Brain pericyte (primary cell): Measurements from ENCODE around the gene PRKCA.

Experiments
- DNase-seq: peaks from one replicate; pipeline ENCODE4 v3.0.0-alpha.2; 2012; ENCODE audit warnings: low read depth, low spot score

The PRKCA gene

DNA sequence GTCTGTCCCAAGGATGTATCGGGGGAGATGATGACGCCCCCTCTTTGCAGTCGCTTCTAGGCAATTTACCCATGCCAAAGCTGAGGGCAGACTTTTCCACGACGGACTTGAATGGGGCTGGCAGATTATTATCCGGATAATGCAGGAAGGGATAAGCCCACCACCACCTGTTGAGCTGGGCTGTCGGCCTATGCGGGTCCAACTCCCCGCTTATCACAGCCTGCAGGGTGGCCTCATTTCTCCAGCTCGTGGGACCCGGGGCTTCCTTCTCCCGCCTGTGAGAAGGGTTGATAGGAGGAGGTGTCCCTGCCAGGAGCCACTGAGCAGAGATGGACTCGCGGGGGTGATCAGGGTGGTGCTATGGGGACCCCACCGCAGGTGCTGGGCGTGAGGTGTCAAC is 533.1 kb downstream of the PRKCA start:
- no peak for DNase-seq

DNA sequence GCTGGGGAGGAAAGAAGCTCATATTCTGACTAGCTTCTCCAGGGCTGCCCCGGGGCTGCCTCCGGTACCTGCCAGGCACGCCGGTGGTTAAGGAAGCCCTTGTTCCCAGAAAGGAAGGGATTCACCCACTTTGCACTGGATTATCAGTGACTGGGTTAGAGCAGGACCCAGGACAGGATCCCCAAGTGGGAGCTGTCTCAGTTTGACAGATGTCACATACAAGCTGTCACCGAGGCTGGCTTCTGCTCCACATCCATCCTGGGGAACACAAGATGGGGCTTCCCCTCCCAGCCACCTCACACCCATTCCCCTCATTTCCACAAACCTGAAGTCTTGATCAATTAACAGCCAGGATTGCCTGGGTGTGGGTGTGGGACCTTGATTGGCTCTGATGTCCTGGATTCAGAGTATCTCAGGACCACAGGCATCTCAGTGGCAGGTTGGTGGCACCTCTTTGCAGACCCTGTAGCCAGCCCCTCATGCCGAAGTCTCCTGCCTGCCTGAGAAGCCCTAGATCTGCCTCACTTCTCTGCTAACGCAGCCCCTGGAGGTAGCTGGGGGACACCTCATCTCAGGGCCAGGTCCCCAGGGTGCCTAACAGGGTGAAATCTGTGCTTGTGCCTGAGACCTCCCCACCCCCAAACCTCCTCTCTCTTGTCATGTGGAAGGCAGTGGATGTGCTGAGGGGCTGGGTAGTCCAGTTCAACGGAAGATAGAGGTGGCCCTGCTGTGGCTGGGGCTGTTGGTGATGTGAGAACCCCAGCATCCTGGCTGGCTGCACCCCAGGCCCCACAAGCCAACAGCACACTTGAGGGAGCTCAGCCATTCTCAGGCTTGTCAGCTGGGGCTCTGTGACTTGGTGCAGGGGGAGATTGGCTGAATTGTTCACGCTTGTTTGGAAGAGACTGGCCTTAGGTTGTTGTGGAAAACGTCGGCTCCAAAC is 533.9 kb downstream of the PRKCA start:
- DNase-seq: no peak

DNA sequence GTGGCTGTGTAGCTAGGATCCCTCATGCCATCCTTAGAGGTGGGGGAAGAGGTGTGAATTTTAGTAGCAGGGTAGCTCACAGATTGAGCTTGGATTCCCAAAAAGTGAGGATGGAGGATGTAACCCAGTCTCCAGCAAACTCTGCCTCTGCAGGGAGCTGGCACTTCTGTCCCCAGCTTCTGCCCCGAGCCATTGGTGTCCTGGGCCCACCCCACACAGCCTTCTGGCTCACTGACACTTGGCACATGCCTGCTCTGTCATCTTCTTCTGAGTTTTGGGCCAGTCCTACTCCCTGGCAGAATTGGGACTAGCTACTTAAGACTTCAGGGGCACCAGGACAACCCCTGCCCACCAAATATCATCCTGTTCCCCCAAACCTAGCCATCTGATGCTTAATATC is 534.8 kb downstream of the PRKCA start:
- no peak for DNase-seq

DNA sequence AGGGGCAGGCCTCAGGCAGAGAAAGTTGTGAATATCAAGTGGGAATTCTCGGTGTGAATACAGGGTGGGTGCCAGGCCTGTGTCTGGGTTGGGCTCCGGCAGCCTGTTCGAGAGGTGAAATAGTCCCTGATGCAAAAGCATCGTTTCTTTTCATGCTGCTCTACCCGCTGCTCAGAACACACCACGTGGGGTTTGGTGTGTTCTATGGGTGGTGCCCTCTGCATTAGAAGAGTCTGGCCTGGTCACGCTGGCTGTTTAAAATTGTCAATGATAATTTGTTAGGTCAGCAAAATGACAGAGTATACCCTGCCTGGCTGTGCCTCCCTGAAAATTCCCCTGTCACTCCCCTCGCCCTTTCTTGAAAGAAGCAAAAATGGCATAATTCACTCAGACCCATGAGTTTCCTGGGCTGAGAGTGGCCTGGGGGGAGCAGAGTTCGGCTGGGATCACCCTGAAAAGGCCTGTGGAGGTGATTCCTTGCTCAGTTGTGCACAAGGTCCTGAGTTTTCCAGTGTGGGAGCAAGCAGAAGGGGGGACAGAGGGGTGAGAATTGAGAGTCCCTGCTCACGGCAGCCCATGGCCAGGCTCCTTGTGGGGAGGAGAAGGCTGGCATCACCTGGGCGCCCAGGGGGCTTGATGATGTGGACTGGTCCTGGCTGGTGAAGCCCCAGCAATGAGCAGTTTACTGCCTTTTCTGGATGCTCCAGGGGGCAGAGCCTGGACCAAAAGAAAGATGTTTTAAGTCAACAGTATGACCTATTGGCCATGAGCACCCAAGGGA is 535.7 kb downstream of the PRKCA start:
- DNase-seq: no peak

DNA sequence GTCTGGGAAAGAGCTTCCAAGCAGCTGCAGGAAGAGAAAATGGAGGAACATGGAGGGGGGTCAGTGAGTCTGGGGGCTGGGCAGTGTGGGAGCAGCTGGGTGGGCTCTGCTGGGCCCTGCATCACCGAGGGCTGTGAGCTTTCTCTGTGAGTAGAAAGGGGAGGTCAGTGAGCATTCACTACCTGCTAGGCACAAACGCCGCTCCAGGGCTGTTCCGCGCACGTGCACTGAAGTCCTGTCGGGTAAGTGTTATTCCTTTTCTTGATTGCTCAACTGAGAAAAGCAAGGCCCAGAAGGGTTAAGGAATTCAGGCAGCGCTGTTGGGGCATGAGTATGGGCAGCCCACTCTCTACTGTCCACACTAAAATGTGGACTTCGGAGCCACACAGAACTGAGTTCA is 537.2 kb downstream of the PRKCA start:
- no peak for DNase-seq

DNA sequence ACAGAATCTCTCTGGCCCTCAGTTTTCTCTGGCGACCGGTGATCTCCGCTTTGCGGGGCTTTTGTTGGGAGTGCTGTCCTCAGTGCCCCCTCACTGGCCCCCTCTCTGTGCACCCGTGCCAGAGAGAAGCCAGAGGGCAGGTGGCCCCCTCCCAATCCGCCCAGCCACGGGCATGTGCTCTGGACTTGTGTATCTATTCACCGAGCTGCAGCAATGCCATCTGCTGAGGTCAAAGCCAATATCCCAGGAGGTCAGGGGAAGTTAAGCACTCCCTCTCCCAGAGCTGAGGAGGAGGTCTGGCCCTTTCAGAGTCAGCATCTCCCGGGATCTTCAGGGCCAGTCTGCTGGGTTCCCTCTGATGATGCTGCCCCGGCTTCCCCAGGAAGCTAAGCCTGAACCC is 537.6 kb downstream of the PRKCA start:
- no peak for DNase-seq

DNA sequence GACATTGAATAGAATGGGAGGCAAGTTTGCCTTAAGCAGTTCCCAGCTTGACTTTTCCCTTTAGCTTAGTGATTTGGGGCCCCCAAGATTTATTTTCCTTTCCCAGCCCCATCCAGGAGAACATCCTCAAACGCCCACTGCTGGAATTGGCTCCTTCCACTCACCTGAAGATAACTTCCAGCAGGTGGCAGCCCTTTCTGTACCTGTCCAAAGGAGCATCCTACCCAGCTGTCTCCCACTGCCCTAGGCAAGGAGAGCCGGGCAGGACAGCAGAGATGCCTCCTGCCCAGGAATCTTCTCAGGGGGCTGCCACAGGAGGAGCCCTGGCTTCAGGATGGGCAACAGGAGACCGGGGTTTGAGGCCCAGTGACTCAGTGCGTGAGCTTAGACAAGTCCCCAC is 538.9 kb downstream of the PRKCA start:
- DNase-seq: no peak

DNA sequence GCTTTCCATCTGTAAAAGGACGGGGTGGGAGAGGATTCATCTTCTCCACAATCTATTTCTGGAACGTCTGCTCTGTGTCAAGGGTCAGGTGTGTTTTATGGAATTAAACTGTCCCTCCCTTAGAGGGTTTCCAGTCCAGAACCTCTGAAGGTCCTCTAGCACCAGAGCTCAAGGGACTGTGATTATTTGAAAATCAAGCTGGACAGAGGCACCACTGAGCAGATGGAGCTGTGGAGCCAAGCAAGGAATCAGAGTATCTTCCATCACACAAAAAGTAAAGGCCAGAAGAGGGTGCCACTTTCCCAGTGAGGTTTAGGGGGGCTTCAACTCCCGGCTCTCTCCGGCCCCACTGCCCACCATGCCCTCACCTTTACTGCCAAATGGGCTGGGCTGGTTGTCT is 539.3 kb downstream of the PRKCA start:
- DNase-seq: no peak

DNA sequence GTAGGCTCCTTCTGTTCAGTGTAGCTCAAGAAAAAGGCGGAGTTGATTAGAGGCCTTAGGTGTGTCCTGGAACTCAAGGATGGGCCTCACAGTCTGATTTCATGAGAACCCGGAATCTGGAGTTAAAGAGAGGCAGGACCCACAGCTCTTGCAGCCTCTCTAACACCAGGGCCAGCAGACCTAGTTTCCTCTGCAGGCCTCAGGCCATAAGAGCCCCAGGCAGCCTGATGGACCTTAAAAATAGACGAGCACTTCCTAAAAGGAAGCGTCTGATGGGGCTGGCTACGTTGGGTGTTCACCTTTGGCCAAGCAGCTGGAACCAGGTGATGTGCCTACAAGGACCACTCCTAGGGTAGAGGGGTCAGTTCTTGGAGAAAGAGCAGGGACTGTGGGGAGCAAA is 540.1 kb downstream of the PRKCA start:
- no peak for DNase-seq

DNA sequence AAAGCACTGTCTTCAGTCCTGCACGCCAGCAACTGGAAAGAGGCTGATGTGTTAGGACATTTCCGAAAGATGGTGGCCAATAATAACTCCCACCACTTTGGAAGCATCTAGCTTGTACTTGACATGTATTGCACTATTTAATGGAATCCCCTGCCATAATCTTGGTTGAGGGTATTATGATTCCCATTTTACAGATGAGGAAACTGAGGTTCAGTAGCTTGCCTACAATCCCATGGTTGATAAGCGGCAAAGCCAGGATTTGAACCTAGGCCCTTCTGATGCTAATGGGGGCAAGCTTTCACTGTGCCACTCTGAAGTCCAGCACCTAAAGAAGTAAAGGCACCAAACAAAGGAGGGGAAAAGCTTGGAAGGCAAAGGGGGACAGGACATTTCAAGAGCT is 540.5 kb downstream of the PRKCA start:
- no peak for DNase-seq

DNA sequence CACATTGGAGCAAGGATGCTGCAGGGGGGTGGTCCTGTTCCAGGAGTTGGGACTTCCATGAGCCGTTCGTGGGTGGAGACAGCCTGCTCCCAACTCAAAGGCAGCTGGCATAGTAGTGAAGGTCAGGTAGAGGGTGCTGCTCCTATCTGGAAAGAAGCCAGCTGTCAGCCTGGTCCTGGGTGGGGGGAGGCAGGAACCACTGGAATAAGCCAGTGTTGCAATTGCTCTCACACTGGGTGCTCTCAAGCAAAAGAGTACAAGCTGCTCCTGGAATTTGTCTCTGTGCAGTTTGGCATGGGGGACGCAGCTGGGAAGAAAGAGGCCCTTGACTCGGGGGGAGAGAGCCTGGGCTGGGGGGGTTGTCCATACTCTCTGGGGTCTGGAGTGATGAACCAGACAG is 541.2 kb downstream of the PRKCA start:
- no peak for DNase-seq

DNA sequence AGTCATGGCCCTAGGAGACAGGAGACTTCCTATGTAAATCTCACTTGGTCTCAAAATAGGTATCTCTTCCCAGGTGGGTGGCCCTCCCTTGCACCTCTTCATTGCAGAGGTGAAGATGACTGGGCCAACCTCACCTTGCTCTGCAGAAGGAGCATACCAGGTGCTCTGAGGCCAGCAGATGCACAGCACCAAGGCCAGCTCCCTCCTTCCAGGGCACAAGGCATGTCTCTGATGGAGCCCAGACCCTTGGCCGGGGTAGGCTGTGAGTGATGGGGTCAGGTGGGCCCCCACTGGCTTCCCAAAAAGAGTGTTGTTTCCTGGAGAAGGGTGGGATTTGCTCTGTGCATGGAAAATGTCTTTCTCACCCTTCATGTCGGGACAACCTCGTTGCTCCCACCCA is 545.3 kb downstream of the PRKCA start:
- DNase-seq: no peak

DNA sequence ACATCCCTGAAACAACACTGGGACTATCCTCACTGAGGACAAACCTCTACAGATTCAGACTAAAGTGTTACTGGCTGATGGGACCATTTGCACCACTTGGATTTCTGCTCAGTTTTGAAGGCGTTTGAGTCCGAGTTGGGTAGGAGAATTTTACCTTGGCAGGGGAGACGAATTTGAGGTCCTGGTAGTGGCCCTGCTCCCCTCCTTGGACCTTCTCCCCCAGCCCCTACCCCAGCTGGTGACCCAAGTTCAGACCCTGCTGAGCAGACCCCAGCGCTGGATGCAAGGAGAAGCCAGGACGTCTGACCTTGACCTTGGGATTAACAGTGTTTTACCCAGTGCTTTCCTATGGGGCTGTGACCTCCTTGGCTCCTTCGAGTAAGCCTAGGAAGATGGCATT is 546.1 kb downstream of the PRKCA start:
- no peak for DNase-seq

DNA sequence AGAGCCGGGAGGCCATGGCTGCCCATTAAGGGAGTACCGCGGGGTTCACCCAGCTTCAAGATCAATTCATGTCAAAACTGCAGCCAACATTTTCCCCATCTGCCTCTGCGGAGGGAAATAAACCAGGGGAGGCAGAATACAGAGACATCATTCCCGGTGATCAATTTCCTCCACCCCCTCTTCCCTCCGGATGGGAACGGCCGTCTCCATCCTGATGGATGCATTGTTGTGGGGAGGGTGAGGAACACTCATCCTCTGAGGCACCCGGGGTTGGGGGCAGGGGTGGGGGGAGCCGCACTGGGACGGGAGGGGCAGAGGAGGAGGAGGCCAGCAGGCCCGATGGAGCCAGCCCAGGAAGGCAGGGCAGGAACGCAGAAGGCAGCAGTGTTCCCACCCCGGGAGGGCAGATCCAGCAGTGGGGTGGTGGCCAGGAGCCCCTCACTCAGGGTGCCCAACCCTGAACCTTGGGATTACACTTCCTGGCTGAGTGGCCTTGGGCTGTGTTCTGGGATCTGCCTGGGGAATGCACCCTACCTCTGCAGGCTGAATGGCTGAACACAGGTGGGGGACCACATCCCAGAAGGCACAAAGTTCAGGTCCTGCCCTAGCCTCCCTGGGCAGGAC is 546.7 kb downstream of the PRKCA start:
- no peak for DNase-seq

DNA sequence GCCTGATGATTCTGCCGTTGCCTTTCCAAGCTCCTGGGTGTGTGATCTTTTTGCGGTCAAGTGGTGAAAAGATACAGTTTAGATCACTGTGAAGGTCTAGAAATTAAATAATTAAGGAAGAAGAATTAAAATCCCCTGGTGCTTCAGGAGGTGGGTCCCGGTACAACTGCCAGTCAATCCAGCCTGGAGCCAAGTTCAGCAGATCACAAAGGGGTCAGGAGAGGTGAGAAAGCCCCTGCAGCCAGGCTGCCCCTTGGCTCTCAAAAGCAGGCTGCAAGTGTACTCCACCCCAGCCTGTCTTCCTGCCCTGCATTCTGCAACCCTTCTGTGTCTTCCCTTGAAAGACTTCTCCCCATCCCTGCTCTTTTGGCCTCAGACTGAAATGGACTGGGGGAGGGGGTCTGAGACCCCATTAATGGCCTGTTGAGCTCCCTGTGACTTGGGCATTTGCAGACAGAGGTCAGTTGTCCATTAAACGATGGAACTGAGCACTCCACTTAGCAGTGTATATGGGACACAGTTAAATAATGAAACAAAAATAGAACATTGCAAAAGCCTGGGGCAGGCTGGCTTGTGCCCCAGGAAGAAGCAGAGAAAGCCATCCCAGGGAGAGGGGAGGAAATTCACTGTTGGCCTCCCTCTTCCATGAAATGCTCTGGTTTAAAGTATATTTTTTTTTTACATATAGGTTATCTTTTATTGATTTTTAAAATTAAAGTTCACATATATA is 547.6 kb downstream of the PRKCA start:
- no peak for DNase-seq

DNA sequence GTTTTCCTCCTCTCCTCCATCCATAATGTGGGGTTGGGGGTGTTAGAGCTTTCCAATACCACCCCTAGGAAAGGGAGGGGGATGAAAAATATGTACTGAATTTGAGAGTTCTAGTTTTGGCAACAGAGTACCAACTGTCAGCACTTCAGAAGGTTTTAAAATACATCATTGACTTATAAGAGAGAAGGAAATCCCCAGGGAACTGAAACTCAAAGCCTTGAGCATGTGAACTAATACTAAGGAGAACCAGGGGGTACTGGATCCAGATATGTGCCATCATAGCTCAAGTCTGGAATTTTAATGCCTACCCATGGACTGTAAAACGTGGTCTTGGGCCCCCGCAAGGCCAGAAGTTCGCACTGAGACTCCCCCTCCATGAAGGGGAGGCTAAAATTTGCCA is 548.3 kb downstream of the PRKCA start:
- no peak for DNase-seq

DNA sequence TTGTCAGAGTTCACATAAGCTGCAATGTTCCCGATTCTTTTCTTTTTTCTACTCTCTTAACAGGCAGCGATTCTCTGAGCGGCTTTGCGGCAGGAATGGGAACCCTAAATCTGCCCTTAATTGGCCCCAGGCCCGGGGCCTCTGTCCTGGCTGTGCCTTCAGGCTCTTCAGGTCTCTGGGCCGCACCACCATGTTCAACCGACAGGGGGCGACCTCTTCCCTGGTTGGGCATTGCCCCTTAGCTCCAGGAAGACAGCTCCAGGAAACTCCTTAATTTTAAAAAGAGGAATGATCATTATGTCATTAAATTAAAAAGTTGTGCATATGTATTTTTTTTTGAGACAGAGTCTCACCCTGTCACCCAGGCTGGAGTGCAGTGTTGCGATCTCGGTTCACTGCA is 552.8 kb downstream of the PRKCA start:
- no peak for DNase-seq

DNA sequence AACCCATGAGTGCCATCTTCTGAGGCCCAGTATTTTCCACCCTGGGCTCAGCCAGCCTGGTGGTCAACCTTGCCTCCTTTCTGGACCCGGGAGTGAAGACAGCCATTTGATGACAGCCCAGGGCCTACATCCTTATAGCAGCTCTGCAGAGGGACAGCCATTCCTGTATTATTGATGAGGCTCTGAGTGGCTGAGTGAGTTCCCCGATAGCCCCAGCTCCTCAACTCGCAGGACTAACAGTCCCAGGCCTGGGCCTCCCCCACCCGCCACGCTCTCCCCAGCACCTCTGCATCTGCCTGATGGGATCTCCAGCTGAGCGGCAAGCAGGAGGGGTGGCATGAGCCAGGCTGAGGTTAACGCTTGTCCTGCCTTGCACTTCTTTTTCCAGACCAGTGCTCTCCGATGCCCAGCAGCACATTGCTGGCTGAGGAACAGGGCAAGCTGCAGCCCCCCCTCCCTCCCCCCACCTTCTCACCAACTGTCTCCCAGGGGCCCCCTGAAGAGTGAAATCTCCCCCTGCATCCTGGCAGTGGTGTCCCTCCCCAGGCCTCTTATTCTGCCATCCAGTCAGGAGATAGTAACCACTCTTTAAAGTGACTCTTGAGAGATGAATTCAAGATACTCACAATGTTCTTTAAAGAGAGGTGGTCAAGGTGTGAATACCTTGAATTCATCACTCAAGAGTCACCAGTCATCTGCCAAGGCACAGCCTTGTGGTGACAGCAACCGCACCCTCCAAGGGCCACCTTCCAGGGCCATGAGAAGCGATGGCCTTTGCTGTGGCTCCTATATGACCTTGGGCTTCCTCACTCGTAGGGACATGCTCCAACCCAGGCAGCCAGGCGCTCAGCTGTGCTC is 556.0 kb downstream of the PRKCA start:
- no peak for DNase-seq

DNA sequence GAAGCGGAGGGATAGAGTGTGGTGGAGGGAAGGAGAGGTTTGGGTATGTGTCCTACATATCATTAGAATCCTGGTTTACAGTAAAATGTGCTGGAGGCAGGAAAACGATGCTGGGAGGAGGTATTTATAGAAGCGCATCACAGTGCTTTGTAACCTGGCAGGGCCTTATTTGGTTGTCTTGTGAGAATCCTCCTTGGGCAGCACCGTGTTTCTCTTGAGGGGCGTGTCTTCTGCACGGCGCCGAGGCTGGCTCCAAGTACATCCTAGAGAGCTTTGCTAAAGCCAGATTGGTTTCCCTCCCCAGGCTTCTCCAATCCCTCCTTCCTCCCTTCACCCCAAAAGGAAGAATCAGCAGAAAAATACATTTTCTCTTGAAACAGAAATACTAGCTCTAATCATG is 556.9 kb downstream of the PRKCA start:
- no peak for DNase-seq

DNA sequence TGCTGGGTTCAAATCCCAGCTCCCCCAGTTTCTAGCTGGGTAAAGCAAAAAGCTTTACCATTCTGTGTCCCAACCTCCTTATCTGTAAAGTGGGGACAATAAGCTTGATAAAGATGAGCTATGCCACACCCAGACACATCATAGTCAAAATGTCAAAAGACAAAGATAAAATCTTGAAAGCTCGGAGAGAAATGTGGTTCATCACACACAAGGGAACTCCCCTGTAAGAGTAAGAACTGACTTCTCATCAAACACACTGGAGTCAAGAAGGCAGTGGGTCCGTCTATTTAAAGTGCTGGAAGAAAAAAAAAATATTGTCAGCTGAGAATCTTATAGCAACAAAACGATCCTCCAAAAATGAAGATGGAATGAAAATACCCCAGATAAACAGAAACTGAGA is 557.8 kb downstream of the PRKCA start:
- DNase-seq: no peak
